Measurements from ENCODE around the gene IL17REL.
"Not testable (repeated sequence)": the region's sequence is repeated elsewhere in the genome, so short reads cannot be mapped to it uniquely, and the experiment has no call there.

Gene IL17REL

GRCh38 chr22:49983148-49984042 is 29.2 kb downstream of the IL17REL start:
- DNase-seq: no peak

GRCh38 chr22:49981799-49982198 is 30.8 kb downstream of the IL17REL start:
- DNase-seq: not testable (repeated sequence)

DNA sequence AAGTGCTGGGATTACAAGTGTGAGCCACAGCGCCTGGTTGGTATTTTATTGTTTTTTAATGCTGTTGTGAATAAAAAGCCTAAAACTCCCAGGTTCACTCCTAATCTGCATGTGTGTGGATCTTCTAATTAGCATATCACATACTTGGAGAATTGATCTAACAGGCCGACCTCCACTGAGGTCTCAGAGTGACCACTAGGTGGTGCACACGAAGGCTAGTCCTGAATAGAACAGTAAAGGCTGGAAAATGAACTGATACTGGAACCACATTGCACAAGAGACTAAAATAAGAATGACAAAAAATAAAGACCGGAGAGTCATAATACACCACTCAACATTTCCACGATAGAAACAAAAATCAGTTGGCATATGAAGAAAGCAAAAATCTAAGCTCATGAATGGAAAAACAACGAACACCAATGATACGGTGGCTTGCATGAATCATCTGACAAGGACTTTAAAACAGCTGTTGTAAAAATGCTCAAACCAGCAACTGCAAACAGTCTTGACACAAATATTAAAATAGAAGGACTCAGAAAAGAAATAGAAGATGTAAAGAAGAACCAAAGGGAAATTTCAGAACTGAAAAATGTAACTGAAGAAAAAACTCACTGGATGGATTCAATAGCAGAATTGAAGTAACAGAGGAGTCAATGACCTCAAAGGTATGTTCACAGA is 32.8 kb downstream of the IL17REL start:
- DNase-seq: no peak

DNA sequence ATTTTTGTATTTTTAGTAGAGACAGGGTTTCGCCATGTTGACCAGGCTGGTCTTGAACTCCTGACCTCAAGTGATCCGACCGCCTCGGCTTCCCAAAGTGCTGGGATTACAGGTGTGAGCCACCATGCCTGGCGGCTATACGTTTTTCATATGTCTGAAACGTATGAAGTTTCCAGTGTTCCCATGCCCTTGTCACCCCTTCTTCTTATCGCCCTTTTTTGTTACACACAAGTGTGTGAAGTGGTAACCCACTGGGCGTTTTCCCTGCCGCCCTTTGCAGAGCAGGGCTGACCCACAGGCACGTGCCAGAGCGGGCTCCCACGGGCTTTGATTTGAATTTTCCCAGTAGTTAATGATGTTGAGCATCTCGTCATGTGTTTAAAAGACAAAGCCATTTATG is 35.0 kb downstream of the IL17REL start:
- DNase-seq: no peak

DNA sequence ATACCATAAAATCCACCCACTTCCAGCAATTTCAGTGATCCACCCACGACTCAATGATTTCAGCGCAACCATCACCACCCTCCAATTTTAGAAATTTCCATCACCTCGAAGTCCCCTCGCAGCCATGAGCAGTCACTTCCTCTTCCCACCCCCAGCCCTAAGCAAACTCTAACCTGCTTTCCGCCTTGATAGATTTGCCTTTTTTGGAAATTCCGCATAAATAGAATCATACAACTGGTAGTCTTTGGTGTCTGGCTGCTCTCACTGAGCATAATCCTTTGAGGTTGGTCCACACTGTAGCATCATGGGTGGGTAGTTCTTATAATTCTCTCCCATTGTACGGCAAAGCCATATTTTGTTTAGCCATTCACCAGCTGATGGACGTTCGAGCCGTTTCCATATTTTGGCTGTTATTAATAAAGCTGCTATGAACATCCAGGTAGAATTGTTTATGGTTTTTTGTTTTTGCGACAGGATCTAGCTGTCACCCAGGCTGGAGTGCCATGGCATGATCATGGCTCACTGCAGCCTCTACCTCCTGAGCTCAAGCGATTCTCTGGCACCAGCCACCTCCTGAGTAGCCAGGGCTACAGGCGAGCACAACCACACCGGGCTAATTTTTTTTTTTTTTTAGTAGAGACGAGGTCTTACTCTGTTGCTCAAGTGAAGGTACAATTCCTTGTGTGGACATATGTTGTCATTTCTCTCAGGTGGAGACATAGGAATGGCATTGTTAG is 36.0 kb downstream of the IL17REL start:
- DNase-seq: no peak

GRCh38 chr22:49975543-49976389 is 36.8 kb downstream of the IL17REL start:
- DNase-seq: no peak

- DNase-seq: no peak
Measured at GRCh38 chr22:49973018-49973961, 39.3 kb downstream of the IL17REL start.

- DNase-seq: no peak
Measured at GRCh38 chr22:49972163-49973017, 40.2 kb downstream of the IL17REL start.

- no peak for DNase-seq
Measured at GRCh38 chr22:49971232-49972162, 41.1 kb downstream of the IL17REL start.

- DNase-seq: peak in 1 of 2 experiments; percentile 18
Measured at GRCh38 chr22:49970528-49971231, 41.9 kb downstream of the IL17REL start.

- DNase-seq: no peak
Measured at GRCh38 chr22:49969751-49970527, 42.6 kb downstream of the IL17REL start.

- DNase-seq: no peak
Measured at GRCh38 chr22:49968831-49969661, 43.5 kb downstream of the IL17REL start.

DNA sequence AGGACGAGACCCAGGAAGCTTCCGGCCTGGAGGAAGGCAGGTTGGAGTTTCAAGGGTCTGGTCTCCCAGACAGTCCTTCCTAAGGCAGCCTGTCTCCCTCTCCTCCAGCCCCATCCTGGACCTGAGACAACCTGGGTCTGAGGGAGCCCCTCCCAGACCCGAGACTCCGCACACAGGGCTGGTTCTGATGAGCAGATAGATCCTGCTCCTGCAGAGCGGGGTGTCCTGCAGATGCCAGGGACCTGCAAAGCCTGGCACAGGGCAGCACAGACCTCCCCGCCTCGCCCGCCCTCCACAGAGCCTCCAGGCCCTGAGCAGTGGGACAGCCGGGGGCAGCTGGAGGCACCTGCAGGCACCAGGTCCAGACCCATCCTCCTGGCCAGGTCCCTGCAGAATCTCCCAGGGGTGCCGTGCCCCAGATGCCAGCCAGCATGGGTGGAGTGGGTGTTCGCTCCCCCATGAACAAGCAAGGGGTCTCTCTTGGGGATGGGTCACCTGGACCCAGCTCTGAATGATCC is 44.2 kb downstream of the IL17REL start:
- no peak for DNase-seq

DNA sequence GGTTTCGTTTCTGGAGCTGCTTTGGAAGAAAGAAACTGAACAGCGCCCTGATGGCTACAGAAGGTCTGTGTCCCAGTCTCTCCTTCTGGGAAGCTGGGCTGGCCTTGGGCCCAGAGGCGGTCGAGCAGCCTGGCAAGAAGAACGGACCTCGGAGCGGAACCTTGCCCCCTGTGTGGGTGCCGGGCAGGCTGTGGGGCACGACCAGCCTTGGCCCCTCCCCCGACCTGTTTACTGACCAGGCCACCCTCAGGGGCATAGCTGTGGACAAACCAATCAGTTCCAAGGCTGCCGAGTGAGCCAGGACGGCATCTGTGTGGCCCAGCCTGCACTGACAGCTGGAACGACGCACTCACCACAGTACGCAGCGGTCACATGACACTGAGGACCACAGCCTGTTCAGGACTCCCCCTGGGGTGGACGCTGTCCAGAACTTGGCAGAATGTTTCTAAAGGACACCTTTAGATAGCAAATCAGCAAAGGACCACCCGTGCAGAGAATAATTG is 44.8 kb downstream of the IL17REL start:
- no peak for DNase-seq

- no peak for DNase-seq
Measured at GRCh38 chr22:49966774-49967705, 45.5 kb downstream of the IL17REL start.
